ENCODE measurements around the gene TRIM22. TPM values are rescaled to one million over a fixed set of nuclear protein-coding genes. Genes with fewer than 3 reads are reported as not detected.

The TRIM22 gene
- total and polyA plus RNA-seq, 7 experiments from 2014 or later: 121 to 340 (median 243) TPM

DNA sequence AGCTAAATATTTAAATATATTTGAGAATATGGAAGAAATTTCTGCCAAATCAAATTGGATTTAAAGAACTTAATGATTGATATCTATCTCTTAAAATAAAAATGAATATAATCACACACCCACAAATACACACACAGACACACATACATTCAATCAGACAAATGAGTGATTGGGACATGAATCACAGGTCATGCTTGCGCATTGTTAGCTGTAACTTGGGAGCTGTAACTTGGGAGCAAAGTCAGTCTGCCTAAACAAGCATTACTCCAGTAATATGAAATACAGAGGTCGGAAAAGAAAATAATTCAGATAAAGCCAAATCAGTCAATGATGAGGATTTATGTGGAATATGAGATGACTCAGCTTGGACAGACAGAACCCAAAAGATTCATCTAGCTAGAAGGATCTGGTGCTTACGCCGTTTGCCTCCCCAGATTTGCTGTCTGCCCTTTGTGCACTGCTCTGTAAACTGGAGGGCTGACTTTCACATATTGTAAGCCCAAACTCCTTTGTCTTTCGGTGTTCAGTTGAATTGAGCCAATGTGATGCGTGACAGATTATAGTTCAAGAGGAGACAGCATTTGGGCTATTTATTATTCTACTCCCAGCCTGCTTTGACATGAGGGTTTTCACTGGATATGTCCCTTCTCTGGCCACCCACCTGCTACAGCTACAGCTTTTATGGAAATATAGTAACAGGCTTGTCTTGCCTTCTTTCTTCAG, 48.2 kb downstream of the TRIM22 start:
- DNase-seq (no peak), ATAC-seq (no peak)
- Mint-ChIP-seq H3K4me3 (no peak overlapping the region), H3K4me1 (no peaks in the 10 kb centered on the region), H3K9me3 (peaks cover 0 to 31% (median 24%) of the 10 kb centered on the region in 11 donors), H3K27ac (no peak overlapping the region), H3K36me3 (peaks cover 10 to 47% (median 21%) of the 10 kb centered on the region in 5 donors), H3K27me3 (peaks cover 2 to 12% (median 4%) of the 10 kb centered on the region in 5 donors)
- H3K27ac ChIP-seq (ENCODE audit: low read depth, low read length): no peak overlapping the region
- H3K4me3 ChIP-seq (ENCODE audit: low read length): no peak overlapping the region
- intact Hi-C loops (cut with micrococcal nuclease): no loop called here
- peaks cover 0 to 11% (median 0%) of the 10 kb centered on the region in 3 experiments for H3K9me3 ChIP-seq (ENCODE audit: control insufficient read depth in 2 of 3, low read length in 3 of 3)
- H3K27me3 ChIP-seq (ENCODE audit: control insufficient read depth in 2 of 2, insufficient read depth in 2 of 2, low read length in 2 of 2): no peaks in the 10 kb centered on the region
- ChIA-PET POLR2A (no interaction called here), CTCF (no interaction called here)
- no peaks in the 10 kb centered on the region for H3K4me1 ChIP-seq (ENCODE audit: control insufficient read depth in 2 of 2, insufficient read depth in 2 of 2, low read length in 2 of 2)
- H3K36me3 ChIP-seq (ENCODE audit: control insufficient read depth in 2 of 3, insufficient read depth in 3 of 3, low read length in 3 of 3): no peaks in the 10 kb centered on the region

GRCh38 chr11:5738431-5738830, 48.8 kb downstream of the TRIM22 start:
- DNase-seq (no peak), ATAC-seq (no peak)
- H3K27me3 ChIP-seq (ENCODE audit: control insufficient read depth in 2 of 2, insufficient read depth in 2 of 2, low read length in 2 of 2): no peaks in the 10 kb centered on the region
- Mint-ChIP-seq H3K27me3 (peaks cover 2 to 12% (median 5%) of the 10 kb centered on the region in 5 donors), H3K4me1 (no peaks in the 10 kb centered on the region), H3K9me3 (peaks cover 0 to 37% (median 28%) of the 10 kb centered on the region in 11 donors), H3K4me3 (no peak overlapping the region), H3K27ac (no peak overlapping the region), H3K36me3 (peaks cover 10 to 49% (median 21%) of the 10 kb centered on the region in 5 donors)
- CTCF ChIA-PET: no interaction called here
- H3K9me3 ChIP-seq (ENCODE audit: control insufficient read depth in 2 of 3, low read length in 3 of 3): peaks cover 0 to 15% (median 0%) of the 10 kb centered on the region in 3 experiments
- no peak overlapping the region for H3K27ac ChIP-seq (ENCODE audit: low read depth, low read length)
- intact Hi-C loops (cut with micrococcal nuclease): no loop called here
- H3K4me3 ChIP-seq (ENCODE audit: low read length): no peak overlapping the region
- POLR2A ChIA-PET: no interaction called here
- H3K36me3 ChIP-seq (ENCODE audit: control insufficient read depth in 2 of 3, insufficient read depth in 3 of 3, low read length in 3 of 3): no peaks in the 10 kb centered on the region
- no peaks in the 10 kb centered on the region for H3K4me1 ChIP-seq (ENCODE audit: control insufficient read depth in 2 of 2, insufficient read depth in 2 of 2, low read length in 2 of 2)

- H3K27me3 Mint-ChIP-seq: peaks cover 0 to 8% (median 4%) of the 10 kb centered on the region in 5 donors
- H3K4me1 ChIP-seq (ENCODE audit: control insufficient read depth in 2 of 2, insufficient read depth in 2 of 2, low read length in 2 of 2): no peaks in the 10 kb centered on the region
- DNase-seq (no peak), ATAC-seq (no peak)
- H3K36me3 ChIP-seq (ENCODE audit: control insufficient read depth in 2 of 3, insufficient read depth in 3 of 3, low read length in 3 of 3): no peaks in the 10 kb centered on the region
- H3K36me3 Mint-ChIP-seq: peaks cover 0 to 22% (median 4%) of the 10 kb centered on the region in 5 donors
- peaks cover 0 to 12% (median 0%) of the 10 kb centered on the region in 3 experiments for H3K9me3 ChIP-seq (ENCODE audit: control insufficient read depth in 2 of 3, low read length in 3 of 3)
- peaks cover 0 to 41% (median 21%) of the 10 kb centered on the region in 11 donors for H3K9me3 Mint-ChIP-seq
- no peak overlapping the region for H3K27ac Mint-ChIP-seq
- intact Hi-C loops (cut with micrococcal nuclease): no loop called here
- ChIA-PET CTCF (no interaction called here), POLR2A (no interaction called here)
- no peak overlapping the region for H3K4me3 ChIP-seq (ENCODE audit: low read length)
- H3K4me3 Mint-ChIP-seq: no peak overlapping the region
- H3K27ac ChIP-seq (ENCODE audit: low read depth, low read length): no peak overlapping the region
- H3K27me3 ChIP-seq (ENCODE audit: control insufficient read depth in 2 of 2, insufficient read depth in 2 of 2, low read length in 2 of 2): no peaks in the 10 kb centered on the region
- H3K4me1 Mint-ChIP-seq: no peaks in the 10 kb centered on the region
These were observed 57.0 kb downstream of the TRIM22 start for GRCh38 chr11:5746614-5747013.

GRCh38 chr11:5749836-5750235, 60.2 kb downstream of the TRIM22 start:
- ChIA-PET CTCF (no interaction called here), POLR2A (no interaction called here)
- Mint-ChIP-seq H3K9me3 (peaks cover 0 to 12% (median 0%) of the 10 kb centered on the region in 11 donors), H3K27ac (no peak overlapping the region), H3K36me3 (no peaks in the 10 kb centered on the region), H3K27me3 (peaks cover 0 to 2% (median 0%) of the 10 kb centered on the region in 5 donors), H3K4me3 (no peak overlapping the region), H3K4me1 (no peaks in the 10 kb centered on the region)
- Histone ChIP-seq H3K27ac (ENCODE audit: low read depth, low read length) (no peak overlapping the region), H3K27me3 (ENCODE audit: control insufficient read depth in 2 of 2, insufficient read depth in 2 of 2, low read length in 2 of 2) (no peaks in the 10 kb centered on the region), H3K9me3 (ENCODE audit: control insufficient read depth in 2 of 3, low read length in 3 of 3) (no peaks in the 10 kb centered on the region), H3K4me3 (ENCODE audit: low read length) (no peak overlapping the region), H3K4me1 (ENCODE audit: control insufficient read depth in 2 of 2, insufficient read depth in 2 of 2, low read length in 2 of 2) (no peaks in the 10 kb centered on the region), H3K36me3 (ENCODE audit: control insufficient read depth in 2 of 3, insufficient read depth in 3 of 3, low read length in 3 of 3) (no peaks in the 10 kb centered on the region)
- DNase-seq (no peak), ATAC-seq (no peak)
- intact Hi-C loops (cut with micrococcal nuclease): no loop called here

GRCh38 chr11:5753943-5754342, 64.4 kb downstream of the TRIM22 start, which contains the start of gene OR52N4:
OR52N4 (plus strand) TSS chr11:5754243; CDS start chr11:5754741, 498 bp downstream.
- ChIA-PET POLR2A (no interaction called here), CTCF (no interaction called here)
- no peaks in the 10 kb centered on the region for H3K27me3 ChIP-seq (ENCODE audit: control insufficient read depth in 2 of 2, insufficient read depth in 2 of 2, low read length in 2 of 2)
- no peak within 1 kb of the TSS for H3K4me3 Mint-ChIP-seq
- H3K4me3 ChIP-seq (ENCODE audit: low read length): no peak within 1 kb of the TSS
- no peaks in the 10 kb centered on the region for H3K4me1 Mint-ChIP-seq
- H3K27me3 Mint-ChIP-seq: peaks cover 0 to 8% (median 0%) of the 10 kb centered on the region in 5 donors
- no peaks in the 10 kb centered on the region for H3K4me1 ChIP-seq (ENCODE audit: control insufficient read depth in 2 of 2, insufficient read depth in 2 of 2, low read length in 2 of 2)
- H3K36me3 Mint-ChIP-seq: peaks cover 0 to 4% (median 0%) of the 10 kb centered on the region in 5 donors
- H3K27ac Mint-ChIP-seq: no peak within 1 kb of the TSS
- H3K9me3 ChIP-seq (ENCODE audit: control insufficient read depth in 2 of 3, low read length in 3 of 3): no peaks in the 10 kb centered on the region
- H3K27ac ChIP-seq (ENCODE audit: low read depth, low read length): no peak within 1 kb of the TSS
- intact Hi-C loops (cut with micrococcal nuclease): no loop called here
- DNase-seq (no peak), ATAC-seq (no peak)
- H3K36me3 ChIP-seq (ENCODE audit: control insufficient read depth in 2 of 3, insufficient read depth in 3 of 3, low read length in 3 of 3): no peaks in the 10 kb centered on the region
- no peaks in the 10 kb centered on the region for H3K9me3 Mint-ChIP-seq

Other genes starting within 250 kb of the TRIM22 start
- gene OR51I1, start 248.3 kb upstream of the TRIM22 start, total RNA-seq: not detected
- gene OR51I1, start 248.3 kb upstream of the TRIM22 start, polyA plus RNA-seq: not detected
- gene OR51I2, start 240.5 kb upstream of the TRIM22 start, total RNA-seq: not detected
- not detected for gene OR51I2, start 240.5 kb upstream of the TRIM22 start, polyA plus RNA-seq
- gene OR52D1, start 201.1 kb upstream of the TRIM22 start, total RNA-seq: not detected
- not detected for gene OR52D1, start 201.1 kb upstream of the TRIM22 start, polyA plus RNA-seq
- gene UBQLN3, start 179.8 kb upstream of the TRIM22 start, total RNA-seq: under 1 TPM in 3 of 5 experiments, not detected in 2; 0.32 to 0.57 (median 0.49) TPM
- not detected for gene UBQLN3, start 179.8 kb upstream of the TRIM22 start, polyA plus RNA-seq
- under 1 TPM; 0.53 to 0.73 (median 0.60) TPM for gene UBQLNL, start 173.1 kb upstream of the TRIM22 start, total RNA-seq
- gene UBQLNL, start 173.1 kb upstream of the TRIM22 start, polyA plus RNA-seq: under 1 TPM in 1 of 2 donors, not detected in 1; 0.10 TPM
- gene OR52H1, start 141.2 kb upstream of the TRIM22 start, total RNA-seq: under 1 TPM in 3 of 5 experiments, not detected in 2; 0.32 to 0.49 (median 0.48) TPM
- not detected for gene OR52H1, start 141.2 kb upstream of the TRIM22 start, polyA plus RNA-seq
- not detected for gene OR52B6, start 108.9 kb upstream of the TRIM22 start, total RNA-seq
- gene OR52B6, start 108.9 kb upstream of the TRIM22 start, polyA plus RNA-seq: not detected
- gene TRIM6, start 93.2 kb upstream of the TRIM22 start, total RNA-seq: under 1 TPM in 1 of 5 experiments, not detected in 4; 0.36 TPM
- gene TRIM6, start 93.2 kb upstream of the TRIM22 start, polyA plus RNA-seq: not detected
- gene TRIM34, start 64.8 kb upstream of the TRIM22 start, total RNA-seq: 10 to 100 TPM in 4 of 5 experiments, 1 to 10 TPM in 1; 5.8 to 14.2 (median 10.8) TPM
- 10 to 100 TPM; 10.8 to 12.6 TPM for gene TRIM34, start 64.8 kb upstream of the TRIM22 start, polyA plus RNA-seq
- gene TRIM5, start 4.7 kb upstream of the TRIM22 start, total RNA-seq: 10 to 100 TPM; 16.9 to 36.8 (median 26.2) TPM
- 10 to 100 TPM; 10.3 to 10.5 TPM for gene TRIM5, start 4.7 kb upstream of the TRIM22 start, polyA plus RNA-seq
- 1 to 10 TPM in 1 of 5 experiments, under 1 TPM in 4; 0.19 to 1.4 (median 0.71) TPM for gene OR56B1, start 46.7 kb downstream of the TRIM22 start, total RNA-seq
- gene OR56B1, start 46.7 kb downstream of the TRIM22 start, polyA plus RNA-seq: under 1 TPM in 1 of 2 donors, not detected in 1; 0.11 TPM
- gene OR52N4, start 64.5 kb downstream of the TRIM22 start, total RNA-seq: 1 to 10 TPM; 1.0 to 2.8 (median 2.4) TPM
- under 1 TPM; 0.25 to 0.33 TPM for gene OR52N4, start 64.5 kb downstream of the TRIM22 start, polyA plus RNA-seq
- not detected for gene OR52N5, start 93.6 kb downstream of the TRIM22 start, total RNA-seq
- gene OR52N5, start 93.6 kb downstream of the TRIM22 start, polyA plus RNA-seq: not detected
- gene OR52N1, start 101.5 kb downstream of the TRIM22 start, total RNA-seq: not detected
- gene OR52N1, start 101.5 kb downstream of the TRIM22 start, polyA plus RNA-seq: not detected
- gene OR52N2, start 119.1 kb downstream of the TRIM22 start, total RNA-seq: not detected
- not detected for gene OR52N2, start 119.1 kb downstream of the TRIM22 start, polyA plus RNA-seq
- gene OR52E6, start 152.1 kb downstream of the TRIM22 start, total RNA-seq: not detected
- gene OR52E6, start 152.1 kb downstream of the TRIM22 start, polyA plus RNA-seq: not detected
- gene OR52E8, start 167.9 kb downstream of the TRIM22 start, total RNA-seq: not detected
- not detected for gene OR52E8, start 167.9 kb downstream of the TRIM22 start, polyA plus RNA-seq
- not detected for gene OR52E4, start 190.8 kb downstream of the TRIM22 start, total RNA-seq
- not detected for gene OR52E4, start 190.8 kb downstream of the TRIM22 start, polyA plus RNA-seq
- gene OR52E5, start 203.4 kb downstream of the TRIM22 start, total RNA-seq: not detected
- gene OR52E5, start 203.4 kb downstream of the TRIM22 start, polyA plus RNA-seq: not detected